Breast epithelium (tissue), 3 donors: ENCODE results near the gene ZNF181.

Experiments
- POLR2A ChIP-seq: fragments of 450-650 bp; IDR thresholded peaks from one replicate; pipeline ENCODE4 v1.6.1; 2016; ENCODE audit warnings: antibody characterized with exemption, mild to moderate bottlenecking, moderate library complexity
- TF ChIP-seq, protein P1 (sequence below), 3 donors: fragments of 450-650 bp; IDR thresholded peaks; one replicate each; pipeline ENCODE4 v1.5.1; 2016 to 2017; ENCODE audit warnings: antibody characterized with exemption in 3 of 3, mild to moderate bottlenecking in 3 of 3, moderate library complexity in 3 of 3

DNA sequence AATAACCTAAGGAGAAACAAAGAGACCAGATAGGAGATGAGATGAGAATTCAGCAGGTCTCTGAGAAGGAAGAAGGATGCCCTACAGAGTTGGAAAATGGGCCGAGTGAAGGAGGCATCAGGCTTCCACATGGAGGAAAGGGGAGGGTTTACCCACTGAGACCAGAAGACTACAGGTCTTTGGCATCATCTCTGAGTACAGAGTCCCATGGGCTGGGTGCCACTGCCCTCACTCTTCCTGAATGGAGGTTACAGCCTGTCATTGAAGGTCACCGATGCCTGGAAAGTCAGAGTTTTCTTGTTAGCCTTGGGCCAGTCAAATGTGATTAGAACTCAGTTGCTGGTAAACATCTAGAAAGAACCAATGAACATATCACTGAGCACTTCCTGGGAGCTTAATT lies 46.7 kb upstream of the ZNF181 start:
- TF ChIP-seq, protein P1, sequence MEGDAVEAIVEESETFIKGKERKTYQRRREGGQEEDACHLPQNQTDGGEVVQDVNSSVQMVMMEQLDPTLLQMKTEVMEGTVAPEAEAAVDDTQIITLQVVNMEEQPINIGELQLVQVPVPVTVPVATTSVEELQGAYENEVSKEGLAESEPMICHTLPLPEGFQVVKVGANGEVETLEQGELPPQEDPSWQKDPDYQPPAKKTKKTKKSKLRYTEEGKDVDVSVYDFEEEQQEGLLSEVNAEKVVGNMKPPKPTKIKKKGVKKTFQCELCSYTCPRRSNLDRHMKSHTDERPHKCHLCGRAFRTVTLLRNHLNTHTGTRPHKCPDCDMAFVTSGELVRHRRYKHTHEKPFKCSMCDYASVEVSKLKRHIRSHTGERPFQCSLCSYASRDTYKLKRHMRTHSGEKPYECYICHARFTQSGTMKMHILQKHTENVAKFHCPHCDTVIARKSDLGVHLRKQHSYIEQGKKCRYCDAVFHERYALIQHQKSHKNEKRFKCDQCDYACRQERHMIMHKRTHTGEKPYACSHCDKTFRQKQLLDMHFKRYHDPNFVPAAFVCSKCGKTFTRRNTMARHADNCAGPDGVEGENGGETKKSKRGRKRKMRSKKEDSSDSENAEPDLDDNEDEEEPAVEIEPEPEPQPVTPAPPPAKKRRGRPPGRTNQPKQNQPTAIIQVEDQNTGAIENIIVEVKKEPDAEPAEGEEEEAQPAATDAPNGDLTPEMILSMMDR (IDR thresholded peaks at IDR 0.05), result no peak
- TF ChIP-seq POLR2A, result no peak
